GM21737 (cell line): ENCODE measurements around the gene CINP.

Experiments used
- ATAC-seq: cut with Tn5 transposase; IDR thresholded peaks from one replicate; pipeline ENCODE4 v1.9.1; 2021; ENCODE audit warnings: mild to moderate bottlenecking, moderate library complexity; ENCODE audit not compliant: unreplicated experiment

Gene CINP

DNA sequence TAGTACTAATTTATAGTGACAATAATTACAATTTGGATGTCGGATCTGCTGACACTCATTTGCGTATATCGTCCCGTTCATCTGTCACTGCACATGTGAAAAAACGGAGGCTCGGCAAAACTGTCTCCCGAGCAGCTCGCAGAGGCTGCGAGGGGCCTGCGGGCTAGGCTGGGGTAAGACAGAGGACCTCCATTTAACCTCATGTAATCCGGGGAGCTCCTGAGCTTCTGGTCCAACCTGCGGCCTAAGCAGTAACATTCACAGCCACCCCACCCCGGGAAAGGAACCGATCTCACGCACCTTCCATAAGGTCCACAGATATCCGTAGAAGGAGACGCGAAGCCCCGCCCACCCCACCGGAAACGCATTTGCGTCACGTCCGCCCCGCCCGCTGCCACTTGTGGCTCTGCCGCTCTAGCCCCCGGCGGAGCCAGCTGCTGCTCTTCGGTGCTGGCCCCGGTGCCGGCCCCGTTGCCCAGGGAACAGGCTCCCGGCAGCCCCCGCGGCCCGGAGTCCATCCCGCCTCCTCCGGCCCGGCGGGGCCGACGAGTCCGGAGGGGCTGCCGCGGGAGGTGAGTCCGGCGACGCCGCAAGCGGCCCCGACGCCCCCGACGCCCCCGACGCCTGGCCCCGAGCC, at the start of gene CINP, which contains the start of gene TECPR2:
Gene CINP (minus strand): TSS at position 346 of the 637 bp plus-strand sequence. CDS start 39 bp downstream, at position 307.
Gene TECPR2 (plus strand): TSS at position 397 of the 637 bp plus-strand sequence. CDS start 13,781 bp downstream, outside the sequence.
- ATAC-seq: peak; percentile 91

- no peak for ATAC-seq
Observed at GRCh38 chr14:102408724-102409123, 46.0 kb upstream of the CINP start.

DNA sequence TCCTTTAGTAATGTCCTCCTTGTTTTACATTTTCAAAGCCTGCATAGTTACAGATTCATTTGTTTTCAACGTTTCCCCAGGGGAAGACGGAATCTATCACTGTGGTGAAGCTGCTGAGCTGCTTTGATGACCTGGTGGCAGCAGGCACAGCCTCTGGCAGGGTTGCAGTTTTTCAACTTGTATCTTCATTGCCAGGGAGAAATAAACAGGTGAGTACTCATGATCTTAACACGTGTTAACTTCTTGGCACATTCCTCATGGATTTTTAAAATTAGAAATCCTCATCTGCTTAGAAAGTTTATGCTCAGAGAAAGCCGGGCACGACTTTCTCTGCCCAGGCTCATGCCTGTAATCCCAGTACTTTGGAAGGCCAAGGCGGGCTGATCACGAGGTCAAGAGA, 44.6 kb upstream of the CINP start:
- no peak for ATAC-seq

DNA sequence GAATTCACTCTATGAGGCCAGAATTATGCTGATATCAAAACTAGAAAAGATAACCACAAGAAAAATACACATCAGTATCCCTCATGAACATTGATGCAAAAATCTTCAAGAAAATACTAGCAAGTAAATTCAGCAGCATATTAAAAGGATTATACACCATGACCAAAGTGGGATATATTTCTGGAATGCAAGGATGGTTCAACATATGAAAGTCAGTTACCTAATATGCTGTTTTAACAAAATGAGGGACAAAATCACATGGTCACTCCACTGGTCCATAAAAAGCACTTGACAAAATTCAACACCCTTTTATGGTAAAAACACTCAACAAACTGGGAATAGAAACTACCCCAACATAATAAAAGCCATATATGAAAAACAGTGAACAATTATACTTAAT, 40.3 kb upstream of the CINP start:
- ATAC-seq: no peak

GRCh38 chr14:102396521-102396920, 33.8 kb upstream of the CINP start:
- ATAC-seq: no peak

DNA sequence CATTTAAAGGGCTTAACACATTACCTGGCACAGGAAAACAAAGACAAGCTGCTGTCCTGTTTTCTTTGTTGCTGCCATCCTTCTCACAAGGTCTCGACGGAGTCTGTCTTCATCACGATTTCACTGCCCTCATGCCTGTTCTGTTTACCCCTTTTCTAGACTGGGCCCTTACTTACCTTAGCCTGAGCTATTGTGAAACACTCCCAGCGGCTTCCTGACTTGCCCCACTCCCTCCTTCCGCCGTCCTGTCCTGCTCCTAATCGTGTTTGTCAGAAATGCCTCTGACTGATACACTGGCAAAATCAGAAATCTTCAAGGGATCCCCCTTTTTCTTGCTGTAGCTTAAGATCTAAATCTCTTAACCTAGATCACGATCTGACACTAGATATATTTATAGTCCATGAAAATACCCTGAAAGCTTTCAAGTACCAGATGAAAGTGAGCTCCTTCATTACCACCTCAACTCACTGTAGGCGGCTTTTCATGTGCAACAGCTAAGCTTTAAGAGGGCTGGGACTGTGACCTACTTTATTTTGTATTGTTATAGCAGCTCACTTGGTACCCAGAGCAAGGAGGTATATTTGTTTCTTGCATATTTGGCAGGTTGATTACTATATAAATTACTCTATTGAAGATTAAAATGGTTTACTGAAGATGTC, 32.2 kb upstream of the CINP start:
- ATAC-seq: no peak

DNA sequence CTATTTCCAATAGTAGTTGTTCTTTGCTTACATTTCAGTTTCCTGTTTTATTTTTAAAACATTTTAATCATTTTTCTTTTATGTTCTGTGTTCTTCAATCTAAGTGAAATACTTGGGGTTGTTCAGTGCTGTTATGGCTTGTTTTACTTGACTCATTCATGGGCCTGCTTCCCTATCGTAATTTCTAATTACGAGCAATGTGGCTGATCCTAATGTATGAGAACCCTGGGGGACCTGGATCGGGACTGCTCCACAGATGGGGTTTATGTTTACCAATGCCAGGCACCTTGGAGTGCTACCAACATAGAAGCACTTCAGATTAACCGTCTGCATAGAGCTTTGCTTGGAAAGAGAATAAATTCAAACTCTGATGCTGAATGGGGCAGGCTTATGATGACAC, 29.8 kb upstream of the CINP start:
- ATAC-seq: no peak

GRCh38 chr14:102390064-102390855, 27.6 kb upstream of the CINP start:
- ATAC-seq: no peak

GRCh38 chr14:102389246-102389645, 26.6 kb upstream of the CINP start:
- no peak for ATAC-seq

- no peak for ATAC-seq
Observed at GRCh38 chr14:102387086-102387485, 24.4 kb upstream of the CINP start.

- no peak for ATAC-seq
Observed at GRCh38 chr14:102378830-102379229, 16.1 kb upstream of the CINP start.

DNA sequence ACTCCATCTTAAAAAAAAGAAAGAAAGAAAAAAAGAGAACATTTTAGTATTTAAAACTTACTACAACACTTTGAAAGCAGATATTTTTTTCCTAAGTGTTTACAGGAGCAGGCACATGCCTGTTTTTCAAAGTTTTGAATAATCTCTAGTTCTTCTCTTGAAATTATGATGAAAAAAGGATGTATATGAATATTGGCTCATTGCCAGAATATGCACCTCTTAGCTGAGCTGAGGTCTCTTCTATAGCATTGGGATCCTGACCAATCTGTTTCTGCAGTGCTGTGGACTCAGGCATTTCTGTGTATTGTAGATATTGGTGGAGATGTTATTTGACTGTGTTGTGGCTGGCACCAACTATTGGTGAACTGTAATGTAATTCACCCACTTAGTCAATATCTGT, 15.0 kb upstream of the CINP start:
- no peak for ATAC-seq

DNA sequence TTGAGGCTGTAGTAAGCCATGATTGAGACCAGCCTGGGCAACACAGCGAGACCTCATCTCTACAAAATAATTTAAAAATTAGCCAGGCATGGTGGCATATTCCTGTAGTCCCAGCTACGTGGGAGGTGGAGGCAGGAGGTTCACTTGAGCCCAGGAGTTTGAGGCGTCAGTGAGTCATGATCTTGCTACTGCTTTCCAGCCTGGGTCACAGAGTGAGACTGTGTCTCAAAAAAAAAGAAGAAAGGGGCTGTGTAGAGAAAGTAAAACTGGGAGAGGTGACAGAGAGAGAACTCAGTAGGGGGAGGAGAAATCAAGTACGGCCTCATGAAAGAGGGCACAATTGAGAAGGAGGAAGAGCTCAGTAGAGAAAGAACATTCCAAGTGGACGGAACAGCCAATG, 12.4 kb upstream of the CINP start:
- no peak for ATAC-seq

GRCh38 chr14:102374264-102374663, 11.6 kb upstream of the CINP start:
- no peak for ATAC-seq

- no peak for ATAC-seq
Observed at GRCh38 chr14:102373110-102373509, 10.4 kb upstream of the CINP start.

- no peak for ATAC-seq
Observed at GRCh38 chr14:102371361-102371760, 8.7 kb upstream of the CINP start.

DNA sequence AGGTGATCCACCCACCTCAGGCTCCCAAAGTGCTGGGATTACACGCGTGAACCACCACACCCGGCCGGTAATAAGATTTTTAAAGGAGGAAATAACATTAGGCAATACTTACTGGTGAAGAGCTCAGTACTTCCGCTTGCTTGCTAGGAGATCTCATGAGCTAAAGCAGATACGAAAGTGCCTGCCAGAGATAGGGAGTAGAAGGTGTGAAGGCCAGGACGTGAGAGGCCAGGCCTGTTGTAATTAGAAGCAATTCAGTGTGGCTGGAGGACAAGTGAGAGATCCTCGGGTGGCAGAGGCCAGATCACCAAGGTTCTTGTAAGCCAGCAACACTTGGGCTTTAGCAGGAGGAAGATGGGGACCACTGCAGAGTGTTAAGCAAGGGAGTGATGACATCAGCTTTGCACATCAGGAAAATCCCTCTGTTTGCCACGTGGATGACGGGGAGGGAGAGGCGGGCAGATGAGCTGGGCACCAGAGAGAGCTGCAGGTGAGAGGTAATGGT, 7.7 kb upstream of the CINP start:
- no peak for ATAC-seq

DNA sequence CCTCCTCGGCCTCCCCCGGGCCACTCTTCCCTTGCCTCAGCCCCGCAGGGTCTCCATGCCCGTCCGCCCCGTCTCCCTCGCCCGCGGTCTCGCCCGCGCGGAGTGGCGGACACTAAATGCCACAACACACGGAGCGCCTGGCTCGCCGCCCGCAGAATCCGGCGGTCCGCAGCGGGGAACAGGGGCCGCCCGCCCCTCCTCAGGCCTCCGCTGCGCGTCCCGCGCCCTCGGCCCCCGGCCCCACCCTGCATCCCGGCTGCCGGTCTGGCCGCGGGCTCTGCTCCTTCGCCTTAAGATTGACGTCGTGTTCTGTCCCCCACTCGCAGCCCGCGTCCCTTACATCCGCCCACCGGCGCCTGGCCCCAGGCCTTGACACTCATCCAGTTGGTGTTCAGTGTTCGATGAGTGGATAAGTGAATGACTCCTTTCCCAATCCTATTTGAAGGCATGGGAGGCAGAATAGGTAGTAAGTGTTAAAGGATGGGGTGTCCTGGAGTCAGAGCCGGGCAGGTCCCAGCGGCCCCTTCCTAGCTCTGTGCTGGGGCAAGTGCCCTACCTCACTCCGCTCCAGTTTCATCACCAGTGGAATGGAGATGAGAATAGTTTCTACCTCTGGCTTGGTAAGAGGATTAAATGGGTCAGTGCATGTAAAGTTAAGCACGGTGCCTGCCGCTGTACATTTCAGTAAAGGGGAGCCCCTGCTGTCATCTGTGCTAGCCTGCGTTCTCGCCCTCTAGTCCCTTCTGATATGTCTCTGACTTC, 673 bp upstream of the CINP start:
- ATAC-seq: peak; percentile 24

DNA sequence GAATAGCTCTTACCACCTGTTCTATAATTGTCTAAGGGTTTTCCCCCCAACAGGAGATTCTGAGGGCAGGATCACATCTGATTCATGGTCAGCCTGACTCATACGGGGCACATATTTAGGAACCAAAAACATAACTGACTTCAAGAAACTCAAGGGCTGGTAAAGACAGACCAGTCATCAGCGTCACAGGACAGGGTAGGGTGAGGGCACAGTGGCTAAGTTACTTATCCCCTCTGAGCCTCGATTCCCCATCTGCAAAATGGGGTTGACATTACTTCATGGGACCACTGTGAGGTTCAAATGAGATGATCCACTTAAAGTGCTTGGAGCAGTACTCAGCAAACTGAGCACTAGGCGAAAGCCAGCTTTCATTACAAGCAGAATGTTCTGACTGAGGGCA, 606 bp downstream of the CINP start:
- ATAC-seq: peak; percentile 38

GRCh38 chr14:102360388-102360787, 2.3 kb downstream of the CINP start:
- no peak for ATAC-seq

- no peak for ATAC-seq
Observed at GRCh38 chr14:102359341-102359740, 3.3 kb downstream of the CINP start.
